Measurements from ENCODE around the gene PSMD1. TPM values are rescaled to one million over a fixed set of nuclear protein-coding genes. Genes with fewer than 3 reads are reported as not detected.

PSMD1 gene
- total RNA-seq, 2 experiments from 2014 or later, result 116 TPM

DNA sequence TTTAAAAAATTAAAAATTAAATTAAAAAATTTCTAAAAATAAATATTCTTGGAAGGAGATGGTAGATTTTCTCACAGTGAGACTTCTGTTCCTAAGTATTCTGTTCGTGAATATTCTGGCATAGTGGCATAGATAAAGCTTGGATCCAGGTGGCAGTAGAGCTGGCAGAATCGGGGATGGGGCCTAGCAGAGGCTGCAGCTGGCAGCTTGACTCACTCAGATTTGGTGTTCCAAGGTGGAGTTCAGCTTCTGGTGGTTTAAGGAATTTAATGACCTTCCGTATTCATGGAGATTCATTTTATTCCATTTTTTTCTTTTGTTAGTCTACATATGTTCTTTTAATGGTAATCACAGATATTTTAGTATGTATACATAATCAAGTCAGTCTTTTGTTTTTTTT lies 161.7 kb downstream of the PSMD1 start:
- intact Hi-C loops (cut with micrococcal nuclease), result no loop called here

DNA sequence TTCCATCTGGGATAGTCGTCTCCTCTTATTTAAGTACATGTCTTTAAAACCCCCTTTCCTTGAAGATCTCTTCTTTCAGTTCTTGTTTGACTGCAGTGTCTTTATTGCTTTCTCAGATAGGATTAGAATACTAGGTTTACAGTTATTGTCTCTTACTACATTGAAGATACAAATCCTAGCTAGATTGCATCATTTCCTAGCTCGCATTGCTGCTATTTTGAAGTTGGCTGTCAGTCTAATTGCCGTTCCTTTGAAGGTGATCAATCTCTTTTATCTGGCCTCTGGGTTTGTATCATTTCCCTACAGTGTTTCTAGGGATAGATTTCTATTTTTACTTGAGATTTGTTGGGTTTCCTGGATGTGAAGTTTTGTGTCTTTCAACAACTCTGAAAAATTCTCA lies 162.6 kb downstream of the PSMD1 start:
- intact Hi-C loops (cut with micrococcal nuclease), result no loop called here
- ChIA-PET CTCF (interaction anchor here (0.7 kb wide), 1 partner anchor 178 kb away, joined by 3 read pairs; no protein-coding TSS in a partner anchor), POLR2A (no interaction called here)
- H3K27ac Mint-ChIP-seq, result no peak overlapping the region
- DNase-seq, result no peak
- H3K4me3 Mint-ChIP-seq, result no peak overlapping the region
- H3K9me3 Mint-ChIP-seq, result no peaks in the 10 kb centered on the region
- no peaks in the 10 kb centered on the region for H3K4me1 Mint-ChIP-seq (ENCODE audit: low read depth)
- H3K27me3 Mint-ChIP-seq, result no peaks in the 10 kb centered on the region
- no peaks in the 10 kb centered on the region for H3K36me3 Mint-ChIP-seq

More for the DNA sequence above, 161.7 kb downstream of the PSMD1 start:
- H3K4me3 Mint-ChIP-seq, result no peak overlapping the region
- H3K27me3 Mint-ChIP-seq, result no peaks in the 10 kb centered on the region
- ChIA-PET POLR2A (no interaction called here), CTCF (interaction anchor here (0.6 to 0.7 kb wide), 2 partner anchors 58 to 179 kb away, joined by 3 to 4 read pairs; no protein-coding TSS in a partner anchor)
- H3K36me3 Mint-ChIP-seq, result no peaks in the 10 kb centered on the region
- no peak overlapping the region for H3K27ac Mint-ChIP-seq
- H3K4me1 Mint-ChIP-seq (ENCODE audit: low read depth), result no peaks in the 10 kb centered on the region
- no peak for DNase-seq
- H3K9me3 Mint-ChIP-seq, result no peaks in the 10 kb centered on the region

- no peaks in the 10 kb centered on the region for H3K27me3 Mint-ChIP-seq
- no peaks in the 10 kb centered on the region for H3K36me3 Mint-ChIP-seq
- no peak overlapping the region for H3K27ac Mint-ChIP-seq
- H3K4me3 Mint-ChIP-seq, result no peak overlapping the region
- ChIA-PET POLR2A (no interaction called here), CTCF (no interaction called here)
- DNase-seq, result no peak
- H3K4me1 Mint-ChIP-seq (ENCODE audit: low read depth), result no peaks in the 10 kb centered on the region
- no peaks in the 10 kb centered on the region for H3K9me3 Mint-ChIP-seq
- intact Hi-C loops (cut with micrococcal nuclease), result no loop called here
Observed at GRCh38 chr2:231221761-231222160, 165.1 kb downstream of the PSMD1 start.

Other genes starting within 250 kb of the PSMD1 start
- gene ITM2C, start 191.9 kb upstream of the PSMD1 start, total RNA-seq, result 10 to 100 TPM; 19.5 to 23.0 TPM
- gene GPR55, start 131.6 kb upstream of the PSMD1 start, total RNA-seq, result 1 to 10 TPM; 1.5 to 1.6 TPM
- under 1 TPM; 0.24 to 0.53 TPM for gene SPATA3, start 60.7 kb upstream of the PSMD1 start, total RNA-seq
- under 1 TPM; 0.34 to 0.55 TPM for gene C2orf72, start 19.3 kb upstream of the PSMD1 start, total RNA-seq
- gene HTR2B, start 68.2 kb downstream of the PSMD1 start, total RNA-seq, result not detected
- 1 to 10 TPM; 3.0 TPM for gene ARMC9, start 141.8 kb downstream of the PSMD1 start, total RNA-seq

Data from activated CD4-positive, alpha-beta memory T cell treated with anti-CD3 and anti-CD28 coated beads for 36 hours (primary cell).